A549 treated with AZD9567 at 1 μM for 4 hours (cell line): Measurements from ENCODE around the gene CCDC32. TPM values are rescaled to one million over a fixed set of nuclear protein-coding genes. Genes with fewer than 3 reads are reported as not detected.

Experiments
- total RNA-seq: library from RNA; stranded (reverse); fragments of 200-300 nt; extraction: Qiagen RNA extraction; gene quantifications from 5 replicates; pipeline ENCODE4 v1.2.3, GENCODE V29; 2022; ENCODE audit not compliant: insufficient read depth

CCDC32 gene
- total RNA-seq = 14.6 to 17.3 TPM (median 15.5 TPM) in 5 replicates

GRCh38 chr15:40564591-40565332 lies at the start of gene CCDC32:
Gene CCDC32, minus strand, starts transcription at chr15:40565042. Its CDS starts 2,027 bp downstream, at chr15:40563015.

GRCh38 chr15:40593588-40594428 lies 29.0 kb upstream of the CCDC32 start, which contains the start of gene KNL1:
Gene KNL1, plus strand, starts transcription at chr15:40594249. Its CDS starts 8,683 bp downstream, at chr15:40602932.

GRCh38 chr15:40569129-40569953 lies 4.5 kb upstream of the CCDC32 start, which contains the start of gene RPUSD2:
Gene RPUSD2, plus strand, starts transcription at chr15:40569299. Its CDS starts 39 bp downstream, at chr15:40569338.

Other genes with a start within 250 kb of the CCDC32 start
- 6.9 to 7.8 TPM (median 7.2 TPM) in 5 replicates for gene INAFM2, start 241.3 kb downstream of the CCDC32 start, total RNA-seq
- gene CCDC9B, start 224.1 kb downstream of the CCDC32 start, total RNA-seq = 15.6 to 19.3 TPM (median 15.8 TPM) in 5 replicates
- gene PHGR1, start 214.0 kb downstream of the CCDC32 start, total RNA-seq = not detected in 5 replicates
- gene DISP2, start 206.8 kb downstream of the CCDC32 start, total RNA-seq = 0.71 to 2.2 TPM (median 1.3 TPM) in 4 of 5 replicates, not detected in the other
- gene KNSTRN, start 182.3 kb downstream of the CCDC32 start, total RNA-seq = 39.4 to 49.4 TPM (median 45.5 TPM) in 5 replicates
- 13.2 to 25.9 TPM (median 15.2 TPM) in 5 replicates for gene IVD, start 159.2 kb downstream of the CCDC32 start, total RNA-seq
- 9.1 to 11.9 TPM (median 11.7 TPM) in 5 replicates for gene BAHD1, start 124.1 kb downstream of the CCDC32 start, total RNA-seq
- gene CHST14, start 94.1 kb downstream of the CCDC32 start, total RNA-seq = 9.6 to 17.9 TPM (median 16.4 TPM) in 5 replicates
- 8.6 to 17.1 TPM (median 16.1 TPM) in 5 replicates for gene RPUSD2, start 4.3 kb upstream of the CCDC32 start, total RNA-seq
- gene KNL1, start 29.2 kb upstream of the CCDC32 start, total RNA-seq = 5.3 to 10.1 TPM (median 7.6 TPM) in 5 replicates
- 17.8 to 23.1 TPM (median 18.9 TPM) in 5 replicates for gene RAD51, start 130.1 kb upstream of the CCDC32 start, total RNA-seq
- gene RMDN3, start 190.2 kb upstream of the CCDC32 start, total RNA-seq = 23.3 to 34.5 TPM (median 24.8 TPM) in 5 replicates
- 8.1 to 9.4 TPM (median 8.3 TPM) in 5 replicates for gene GCHFR, start 199.0 kb upstream of the CCDC32 start, total RNA-seq
- gene C15orf62, start 204.9 kb upstream of the CCDC32 start, total RNA-seq = 0.05 to 0.09 TPM (median 0.06 TPM) in 4 of 5 replicates, not detected in the other
- gene ZFYVE19, start 242.0 kb upstream of the CCDC32 start, total RNA-seq = 17.5 to 23.6 TPM (median 18.1 TPM) in 5 replicates
- gene DNAJC17, start 242.4 kb upstream of the CCDC32 start, total RNA-seq = 6.2 to 21.7 TPM (median 20.1 TPM) in 5 replicates